HL-60 (cell line): ENCODE data around the gene BCL6.
A peak's percentile ranks its signal among the peaks of the same experiment; 100 is the strongest.

ENCODE experiments used
- POLR2AphosphoS5 ChIP-seq: IDR thresholded peaks from 2 replicates; pipeline ENCODE4 v1.6.1; 2012; ENCODE audit warnings: low read depth
- TF ChIP-seq, protein P1 (sequence below): IDR thresholded peaks from one replicate; pipeline ENCODE4 v1.5.1; 2011; ENCODE audit warnings: low read length, control low read depth, inconsistent platforms; ENCODE audit not compliant: insufficient read depth

DNA sequence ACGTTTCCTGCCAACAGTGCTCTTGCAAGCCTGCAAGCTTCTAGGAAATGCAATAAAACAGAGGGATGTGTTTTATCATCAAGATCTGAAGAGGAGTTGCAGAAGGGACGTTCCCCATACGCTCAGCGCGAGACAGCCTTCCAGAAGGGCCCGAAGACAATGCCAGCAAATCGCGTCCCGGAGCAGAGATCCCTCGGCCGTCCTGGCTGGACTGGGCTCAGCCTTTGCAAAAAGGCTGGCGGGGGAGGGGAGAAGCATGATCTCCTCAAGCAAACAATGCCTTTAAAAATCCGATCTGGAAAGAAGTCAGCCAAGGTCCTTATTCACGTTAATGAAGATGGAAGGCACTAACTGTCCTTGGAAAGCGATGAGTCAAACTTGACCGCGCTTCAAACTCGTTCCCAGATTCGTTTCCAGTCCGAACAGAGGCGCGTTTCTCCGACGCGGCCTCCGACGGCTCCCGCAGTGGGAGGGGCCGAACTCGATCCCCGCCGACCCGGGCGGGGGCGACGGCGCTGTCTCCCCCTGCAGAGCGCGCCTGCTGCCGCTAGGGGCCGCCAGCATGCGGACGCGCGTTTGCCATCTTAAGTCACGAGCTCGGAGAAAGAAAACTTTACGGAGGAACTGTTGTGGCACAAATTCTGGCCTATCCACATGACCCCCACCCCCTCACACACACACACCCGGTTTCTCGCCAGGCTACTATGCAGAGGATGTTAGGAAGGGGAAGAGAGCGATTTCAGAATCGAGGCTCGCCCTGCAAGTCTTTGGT, 5.5 kb downstream of the BCL6 start:
- TF ChIP-seq POLR2AphosphoS5 = 0 out of 2 replicates have a peak, but pooled peaks have one; percentile 12
- TF ChIP-seq, protein P1, sequence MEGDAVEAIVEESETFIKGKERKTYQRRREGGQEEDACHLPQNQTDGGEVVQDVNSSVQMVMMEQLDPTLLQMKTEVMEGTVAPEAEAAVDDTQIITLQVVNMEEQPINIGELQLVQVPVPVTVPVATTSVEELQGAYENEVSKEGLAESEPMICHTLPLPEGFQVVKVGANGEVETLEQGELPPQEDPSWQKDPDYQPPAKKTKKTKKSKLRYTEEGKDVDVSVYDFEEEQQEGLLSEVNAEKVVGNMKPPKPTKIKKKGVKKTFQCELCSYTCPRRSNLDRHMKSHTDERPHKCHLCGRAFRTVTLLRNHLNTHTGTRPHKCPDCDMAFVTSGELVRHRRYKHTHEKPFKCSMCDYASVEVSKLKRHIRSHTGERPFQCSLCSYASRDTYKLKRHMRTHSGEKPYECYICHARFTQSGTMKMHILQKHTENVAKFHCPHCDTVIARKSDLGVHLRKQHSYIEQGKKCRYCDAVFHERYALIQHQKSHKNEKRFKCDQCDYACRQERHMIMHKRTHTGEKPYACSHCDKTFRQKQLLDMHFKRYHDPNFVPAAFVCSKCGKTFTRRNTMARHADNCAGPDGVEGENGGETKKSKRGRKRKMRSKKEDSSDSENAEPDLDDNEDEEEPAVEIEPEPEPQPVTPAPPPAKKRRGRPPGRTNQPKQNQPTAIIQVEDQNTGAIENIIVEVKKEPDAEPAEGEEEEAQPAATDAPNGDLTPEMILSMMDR = peak; percentile 96
